Activated T-cell treated with anti-CD3 and anti-CD28 coated beads, Interleukin-2, amount 50 U/mL, for 24 hours (primary cell): ENCODE measurements around the gene YLPM1.

ENCODE experiments used
- DNase-seq: peaks from one replicate; pipeline ENCODE4 v3.0.0-alpha.2; 2020
- H3K27ac Mint-ChIP-seq: 2 replicates; pipeline ENCODE4 v1.8.0; 2020; ENCODE audit warnings: mild to moderate bottlenecking, mixed read lengths
- H3K27me3 Mint-ChIP-seq: 2 replicates; pipeline ENCODE4 v1.8.0; 2020; ENCODE audit warnings: mixed read lengths
- H3K36me3 Mint-ChIP-seq: 2 replicates; pipeline ENCODE4 v1.8.0; 2020; ENCODE audit warnings: low read depth, mixed read lengths
- H3K4me1 Mint-ChIP-seq: 2 replicates; pipeline ENCODE4 v1.8.0; 2020; ENCODE audit warnings: low read depth, mixed read lengths
- H3K4me3 Mint-ChIP-seq: 2 replicates; pipeline ENCODE4 v1.8.0; 2020; ENCODE audit warnings: mild to moderate bottlenecking, moderate library complexity, mixed read lengths
- H3K9me3 Mint-ChIP-seq: 2 replicates; pipeline ENCODE4 v1.8.0; 2020; ENCODE audit warnings: mixed read lengths

Gene YLPM1, protein sequence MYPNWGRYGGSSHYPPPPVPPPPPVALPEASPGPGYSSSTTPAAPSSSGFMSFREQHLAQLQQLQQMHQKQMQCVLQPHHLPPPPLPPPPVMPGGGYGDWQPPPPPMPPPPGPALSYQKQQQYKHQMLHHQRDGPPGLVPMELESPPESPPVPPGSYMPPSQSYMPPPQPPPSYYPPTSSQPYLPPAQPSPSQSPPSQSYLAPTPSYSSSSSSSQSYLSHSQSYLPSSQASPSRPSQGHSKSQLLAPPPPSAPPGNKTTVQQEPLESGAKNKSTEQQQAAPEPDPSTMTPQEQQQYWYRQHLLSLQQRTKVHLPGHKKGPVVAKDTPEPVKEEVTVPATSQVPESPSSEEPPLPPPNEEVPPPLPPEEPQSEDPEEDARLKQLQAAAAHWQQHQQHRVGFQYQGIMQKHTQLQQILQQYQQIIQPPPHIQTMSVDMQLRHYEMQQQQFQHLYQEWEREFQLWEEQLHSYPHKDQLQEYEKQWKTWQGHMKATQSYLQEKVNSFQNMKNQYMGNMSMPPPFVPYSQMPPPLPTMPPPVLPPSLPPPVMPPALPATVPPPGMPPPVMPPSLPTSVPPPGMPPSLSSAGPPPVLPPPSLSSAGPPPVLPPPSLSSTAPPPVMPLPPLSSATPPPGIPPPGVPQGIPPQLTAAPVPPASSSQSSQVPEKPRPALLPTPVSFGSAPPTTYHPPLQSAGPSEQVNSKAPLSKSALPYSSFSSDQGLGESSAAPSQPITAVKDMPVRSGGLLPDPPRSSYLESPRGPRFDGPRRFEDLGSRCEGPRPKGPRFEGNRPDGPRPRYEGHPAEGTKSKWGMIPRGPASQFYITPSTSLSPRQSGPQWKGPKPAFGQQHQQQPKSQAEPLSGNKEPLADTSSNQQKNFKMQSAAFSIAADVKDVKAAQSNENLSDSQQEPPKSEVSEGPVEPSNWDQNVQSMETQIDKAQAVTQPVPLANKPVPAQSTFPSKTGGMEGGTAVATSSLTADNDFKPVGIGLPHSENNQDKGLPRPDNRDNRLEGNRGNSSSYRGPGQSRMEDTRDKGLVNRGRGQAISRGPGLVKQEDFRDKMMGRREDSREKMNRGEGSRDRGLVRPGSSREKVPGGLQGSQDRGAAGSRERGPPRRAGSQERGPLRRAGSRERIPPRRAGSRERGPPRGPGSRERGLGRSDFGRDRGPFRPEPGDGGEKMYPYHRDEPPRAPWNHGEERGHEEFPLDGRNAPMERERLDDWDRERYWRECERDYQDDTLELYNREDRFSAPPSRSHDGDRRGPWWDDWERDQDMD (N-terminal part only)

DNA sequence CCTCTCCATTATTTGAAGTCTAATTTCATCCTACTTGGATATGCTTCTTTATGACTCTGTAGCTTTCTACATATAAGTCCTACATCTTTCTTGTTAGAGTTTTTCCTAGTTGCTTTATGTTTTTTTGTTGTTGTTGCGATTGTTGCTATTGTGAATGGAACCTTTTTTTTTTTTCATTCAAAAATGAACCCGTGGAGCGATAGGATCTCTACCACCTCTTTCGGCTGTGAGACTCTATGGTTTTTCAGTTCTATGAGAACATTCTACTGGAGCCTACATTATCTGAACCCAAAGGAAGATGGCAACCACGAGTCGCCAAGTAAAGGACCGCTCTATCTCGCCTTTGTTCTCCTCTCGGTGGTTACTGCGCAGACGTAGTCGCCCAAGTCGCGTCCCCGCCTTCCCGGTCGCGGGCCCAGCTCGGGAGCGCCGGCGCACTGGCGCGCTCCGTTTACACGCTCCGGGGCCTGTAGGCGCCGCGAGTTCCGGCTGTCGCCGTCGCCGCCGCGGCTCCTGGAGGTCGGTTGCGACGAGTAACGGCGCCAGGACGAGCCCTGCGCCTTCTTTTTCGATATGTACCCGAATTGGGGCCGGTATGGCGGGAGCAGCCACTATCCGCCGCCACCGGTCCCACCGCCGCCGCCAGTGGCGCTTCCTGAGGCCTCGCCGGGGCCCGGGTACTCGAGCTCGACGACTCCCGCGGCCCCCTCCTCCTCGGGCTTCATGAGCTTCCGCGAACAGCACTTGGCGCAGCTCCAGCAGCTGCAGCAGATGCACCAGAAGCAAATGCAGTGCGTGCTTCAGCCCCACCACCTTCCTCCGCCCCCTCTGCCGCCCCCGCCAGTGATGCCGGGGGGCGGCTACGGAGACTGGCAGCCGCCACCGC lies at the start of gene YLPM1:
Gene YLPM1, plus strand, starts transcription at position 400 of the 886 bp plus-strand sequence. Its CDS starts 174 bp downstream, at position 574.
- Mint-ChIP-seq H3K4me1 (peaks cover 49% of the 10 kb centered on the region), H3K27me3 (no peaks in the 10 kb centered on the region), H3K27ac (peak within 1 kb of the TSS; percentile 93)

DNA sequence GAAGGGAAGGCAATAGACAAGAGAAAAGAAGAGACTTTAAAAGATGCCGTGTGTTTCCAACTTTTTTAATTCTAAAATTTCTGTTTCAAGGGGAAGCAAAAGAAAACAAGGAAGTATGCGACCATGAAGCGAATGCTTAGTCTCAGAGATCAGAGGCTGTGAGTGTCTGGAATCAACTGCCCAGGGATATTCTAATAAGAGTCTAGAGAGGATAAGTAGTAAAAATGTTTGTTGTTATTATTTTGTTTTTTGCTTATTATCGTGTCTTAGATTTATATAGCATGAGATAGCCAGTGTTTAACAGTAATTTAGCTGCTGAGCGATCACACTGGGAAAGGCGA lies 49.8 kb upstream of the YLPM1 start:
- DNase-seq: no peak
- Mint-ChIP-seq H3K4me1 (peaks cover 54% of the 10 kb centered on the region), H3K36me3 (peaks cover 54% of the 10 kb centered on the region)

More for the DNA sequence above, at the start of gene YLPM1:
- H3K36me3 Mint-ChIP-seq: peaks cover 42% of the 10 kb centered on the region
- no peaks in the 10 kb centered on the region for H3K9me3 Mint-ChIP-seq
- peak; percentile 93 for DNase-seq
- H3K4me3 Mint-ChIP-seq: peak within 1 kb of the TSS; percentile 97

DNA sequence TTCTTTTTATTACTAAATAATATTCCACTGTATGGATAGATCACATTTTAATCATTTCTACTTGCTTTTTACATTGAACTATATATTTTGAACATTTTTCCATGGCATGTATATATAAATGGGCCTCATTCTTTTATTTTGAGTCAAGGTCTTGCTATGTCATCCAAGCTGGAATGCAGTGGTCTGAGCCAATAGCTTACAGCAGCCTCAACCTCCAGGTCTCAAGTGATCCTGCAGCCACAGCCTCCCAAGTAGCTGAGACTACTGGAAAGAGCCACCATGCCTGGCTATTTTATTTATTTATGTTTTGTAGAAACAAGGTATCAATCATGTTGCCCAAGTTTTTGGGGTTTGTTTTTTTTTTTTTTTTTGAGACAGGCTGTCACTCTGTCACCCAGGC lies 42.6 kb upstream of the YLPM1 start:
- Mint-ChIP-seq H3K9me3 (no peaks in the 10 kb centered on the region), H3K4me3 (no peak overlapping the region), H3K4me1 (peaks cover 6% of the 10 kb centered on the region), H3K27me3 (no peaks in the 10 kb centered on the region), H3K27ac (no peak overlapping the region), H3K36me3 (peaks cover 75% of the 10 kb centered on the region)
- no peak for DNase-seq

More for the DNA sequence above, 49.8 kb upstream of the YLPM1 start:
- Mint-ChIP-seq H3K4me3 (peak overlapping the region; percentile 98), H3K27me3 (no peaks in the 10 kb centered on the region), H3K9me3 (no peaks in the 10 kb centered on the region), H3K27ac (peak overlapping the region; percentile 97)

DNA sequence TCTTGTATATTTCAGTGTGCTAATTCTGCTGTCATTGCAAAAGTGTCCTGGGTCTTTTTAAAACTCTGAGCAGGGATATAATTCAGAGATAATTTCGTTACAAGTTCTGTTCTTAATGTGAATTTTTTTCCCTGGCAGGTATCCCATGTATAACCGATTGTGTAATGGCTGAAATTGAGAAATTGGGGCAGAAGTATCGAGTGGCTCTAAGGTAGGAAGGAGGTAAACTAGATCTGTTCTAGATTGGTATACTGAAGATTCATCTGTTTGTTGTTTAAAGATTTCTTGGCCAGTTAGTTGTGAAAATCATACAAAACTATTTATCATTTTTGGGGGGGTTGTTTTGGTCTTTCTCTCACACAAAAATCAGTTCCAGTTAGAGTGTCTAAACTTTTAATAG lies 40.0 kb upstream of the YLPM1 start:
- H3K9me3 Mint-ChIP-seq: no peaks in the 10 kb centered on the region
- H3K4me1 Mint-ChIP-seq: no peaks in the 10 kb centered on the region
- no peak overlapping the region for H3K4me3 Mint-ChIP-seq
- no peak overlapping the region for H3K27ac Mint-ChIP-seq
- no peak for DNase-seq
- H3K36me3 Mint-ChIP-seq: peaks cover 68% of the 10 kb centered on the region
- no peaks in the 10 kb centered on the region for H3K27me3 Mint-ChIP-seq

DNA sequence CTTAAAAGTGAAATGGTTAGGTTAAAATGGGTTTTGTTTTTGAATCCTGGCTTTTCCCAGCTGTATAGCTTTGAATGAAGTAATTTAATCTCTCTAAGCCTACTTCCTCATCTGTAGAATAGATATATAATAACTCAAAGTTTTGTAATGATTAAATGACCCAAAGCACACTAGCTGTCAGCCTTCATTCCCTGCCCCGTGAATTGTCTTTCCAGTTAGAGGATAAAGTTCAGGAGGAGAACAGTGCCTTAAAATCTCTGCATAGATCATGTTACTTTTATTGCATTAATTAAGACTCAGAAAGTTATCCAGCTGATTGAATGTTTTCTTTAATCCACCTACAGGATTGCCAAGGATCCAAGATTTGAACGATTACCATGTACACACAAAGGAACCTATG lies 30.7 kb upstream of the YLPM1 start:
- Mint-ChIP-seq H3K27ac (no peak overlapping the region), H3K36me3 (peaks cover 81% of the 10 kb centered on the region), H3K9me3 (no peaks in the 10 kb centered on the region), H3K27me3 (no peaks in the 10 kb centered on the region), H3K4me1 (no peaks in the 10 kb centered on the region), H3K4me3 (no peak overlapping the region)
- no peak for DNase-seq

DNA sequence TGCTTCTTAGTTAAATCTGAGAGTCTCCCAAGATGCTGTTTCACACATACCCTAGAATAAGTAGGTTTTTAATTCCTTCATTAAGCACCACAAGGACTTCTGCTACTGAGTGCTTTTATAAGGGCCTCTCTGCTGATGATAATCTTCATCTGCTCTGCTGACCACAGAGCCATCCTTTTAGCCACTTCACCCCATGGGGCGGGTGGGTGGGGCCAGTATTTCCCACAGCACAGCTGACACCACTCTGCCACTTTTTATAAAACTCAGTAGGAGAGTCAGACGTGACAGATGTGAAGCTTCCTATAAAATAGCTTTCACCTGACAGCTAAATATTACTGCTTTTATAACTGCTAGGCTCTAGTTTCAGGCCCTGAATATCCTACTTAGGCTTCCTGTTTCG lies 29.9 kb upstream of the YLPM1 start:
- no peaks in the 10 kb centered on the region for H3K9me3 Mint-ChIP-seq
- H3K27ac Mint-ChIP-seq: no peak overlapping the region

DNA sequence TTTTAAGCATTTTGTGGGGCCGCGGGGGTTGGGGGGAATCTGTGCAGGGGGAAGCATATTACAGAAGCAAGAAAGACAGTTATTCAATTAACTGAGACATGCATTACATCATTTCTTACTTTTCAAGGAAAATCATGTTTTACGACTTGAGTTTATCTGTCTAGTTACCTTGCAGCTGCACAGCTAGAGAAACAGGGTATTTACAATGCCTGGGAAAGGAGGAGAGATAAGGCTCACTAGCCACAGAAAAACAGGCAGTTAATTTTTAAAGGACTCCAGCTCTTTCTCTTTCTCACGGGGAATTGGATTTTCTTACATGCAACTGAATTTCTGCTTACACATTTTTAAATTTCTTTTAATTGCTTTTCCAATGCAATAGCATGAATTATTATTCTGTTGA lies 28.0 kb upstream of the YLPM1 start:
- no peak overlapping the region for H3K4me3 Mint-ChIP-seq
- H3K36me3 Mint-ChIP-seq: peaks cover 87% of the 10 kb centered on the region
- no peaks in the 10 kb centered on the region for H3K4me1 Mint-ChIP-seq
- H3K27me3 Mint-ChIP-seq: no peaks in the 10 kb centered on the region
- no peak for DNase-seq
- H3K9me3 Mint-ChIP-seq: no peaks in the 10 kb centered on the region
- H3K27ac Mint-ChIP-seq: no peak overlapping the region

More for the DNA sequence above, 29.9 kb upstream of the YLPM1 start:
- Mint-ChIP-seq H3K27me3 (no peaks in the 10 kb centered on the region), H3K36me3 (peaks cover 84% of the 10 kb centered on the region), H3K4me3 (no peak overlapping the region), H3K4me1 (no peaks in the 10 kb centered on the region)
- no peak for DNase-seq

DNA sequence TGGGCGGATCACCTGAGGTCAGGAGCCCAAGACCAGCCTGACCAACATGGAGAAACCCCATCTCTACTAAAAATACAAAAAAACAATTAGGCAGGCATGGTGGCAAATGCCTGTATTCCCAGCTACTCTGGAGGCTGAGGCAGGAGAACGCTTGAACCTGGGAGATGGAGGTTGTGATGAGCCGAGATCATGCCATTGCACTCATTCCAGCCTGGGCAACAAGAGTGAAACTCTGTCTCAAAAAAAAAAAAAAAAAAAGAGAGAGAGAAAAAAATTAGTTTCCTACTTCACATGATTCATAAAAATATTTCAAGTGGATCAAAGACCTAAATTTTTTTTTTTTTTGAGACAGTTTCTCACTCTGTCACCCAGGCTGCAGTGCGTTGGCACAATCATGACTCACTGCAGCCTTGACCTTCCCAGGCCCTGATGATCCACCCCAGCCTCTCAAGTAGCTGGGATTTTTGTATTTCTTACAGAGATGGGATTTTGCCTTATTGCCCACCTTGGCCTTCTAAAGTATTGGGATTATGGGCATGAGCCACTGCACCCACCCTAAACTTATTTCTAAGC lies 25.3 kb upstream of the YLPM1 start:
- H3K27ac Mint-ChIP-seq: no peak overlapping the region
- no peak overlapping the region for H3K4me3 Mint-ChIP-seq
- DNase-seq: no peak
- no peaks in the 10 kb centered on the region for H3K9me3 Mint-ChIP-seq
- H3K36me3 Mint-ChIP-seq: peaks cover 68% of the 10 kb centered on the region
- no peaks in the 10 kb centered on the region for H3K4me1 Mint-ChIP-seq
- no peaks in the 10 kb centered on the region for H3K27me3 Mint-ChIP-seq

DNA sequence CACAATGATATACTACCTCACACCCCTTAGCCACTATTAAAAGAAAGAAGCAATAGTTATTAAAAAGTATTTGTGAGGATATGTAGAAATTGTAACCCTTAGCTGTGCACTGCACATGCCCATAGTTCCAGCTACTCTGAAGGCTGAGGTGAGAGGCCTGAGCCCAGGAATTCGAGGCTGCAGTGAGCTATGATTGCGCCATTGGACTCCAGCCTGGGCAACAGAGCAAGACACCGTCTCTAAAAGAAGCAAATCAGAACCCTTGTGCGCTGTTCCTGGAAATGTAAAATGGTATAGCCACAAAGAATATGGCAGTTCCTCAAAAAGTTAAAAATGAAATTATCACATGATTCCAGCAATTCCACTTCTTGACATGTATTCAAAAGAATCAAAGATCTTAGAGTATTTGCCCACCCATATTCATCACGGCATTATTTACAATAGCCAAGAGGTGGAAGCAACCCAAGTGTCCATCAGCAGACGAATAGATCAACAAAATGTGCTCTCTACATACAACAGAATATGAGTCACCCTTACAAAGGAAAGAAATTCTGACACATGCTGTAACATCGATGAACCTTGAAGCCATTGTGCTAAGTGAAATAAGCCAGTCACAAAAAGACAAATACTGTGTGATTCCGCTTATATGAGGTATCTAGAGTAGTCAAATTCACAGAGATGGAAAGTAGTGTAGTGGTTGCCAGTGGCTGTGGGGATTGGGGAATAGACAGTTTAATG lies 23.7 kb upstream of the YLPM1 start:
- Mint-ChIP-seq H3K4me1 (no peaks in the 10 kb centered on the region), H3K4me3 (no peak overlapping the region), H3K36me3 (peaks cover 51% of the 10 kb centered on the region), H3K9me3 (no peaks in the 10 kb centered on the region), H3K27me3 (no peaks in the 10 kb centered on the region), H3K27ac (no peak overlapping the region)
- no peak for DNase-seq

DNA sequence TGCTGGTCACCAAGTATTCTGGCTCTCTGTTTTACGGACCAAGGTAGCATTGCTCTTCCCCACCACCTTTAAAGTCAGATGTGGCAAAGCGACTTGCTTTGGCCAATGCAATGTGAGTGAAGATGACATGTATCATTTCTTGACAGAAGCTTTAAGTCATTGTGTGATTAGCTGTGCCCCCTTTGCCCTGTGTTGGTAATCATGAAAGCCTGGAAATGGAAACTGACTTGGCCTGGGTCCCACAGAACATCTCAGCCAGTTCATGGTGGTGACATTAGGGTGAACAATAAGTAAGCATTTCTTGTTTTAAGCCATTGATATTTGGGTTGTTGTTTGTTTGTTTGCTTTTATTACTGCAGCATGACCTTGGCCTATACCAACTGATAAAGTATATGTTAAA lies 15.9 kb upstream of the YLPM1 start:
- no peaks in the 10 kb centered on the region for H3K27me3 Mint-ChIP-seq
- H3K9me3 Mint-ChIP-seq: peaks cover 2% of the 10 kb centered on the region
- no peaks in the 10 kb centered on the region for H3K4me1 Mint-ChIP-seq
- H3K36me3 Mint-ChIP-seq: no peaks in the 10 kb centered on the region
- no peak overlapping the region for H3K4me3 Mint-ChIP-seq
- H3K27ac Mint-ChIP-seq: no peak overlapping the region
- DNase-seq: no peak

DNA sequence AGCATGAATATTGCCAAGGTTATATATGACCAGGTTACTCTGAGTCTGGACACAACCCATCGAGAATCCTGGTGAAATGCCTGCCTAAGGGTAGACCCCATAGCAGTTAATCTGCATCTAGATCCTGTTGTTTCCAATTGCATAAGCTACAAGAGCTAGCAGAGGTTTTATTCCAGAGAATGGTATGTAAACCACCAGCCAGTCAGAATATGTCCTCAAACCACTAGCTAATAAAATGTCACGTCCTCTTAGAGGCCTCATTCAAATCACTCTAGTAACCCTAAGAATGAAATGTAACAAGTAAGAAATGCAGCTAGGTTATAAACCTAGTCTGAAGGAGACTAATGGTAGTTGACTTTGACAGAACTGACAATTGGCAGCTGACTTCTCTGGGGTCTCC lies 9.0 kb upstream of the YLPM1 start:
- peaks cover 5% of the 10 kb centered on the region for H3K9me3 Mint-ChIP-seq
- no peak overlapping the region for H3K27ac Mint-ChIP-seq
- DNase-seq: no peak
- H3K27me3 Mint-ChIP-seq: no peaks in the 10 kb centered on the region
- no peaks in the 10 kb centered on the region for H3K4me1 Mint-ChIP-seq
- no peak overlapping the region for H3K4me3 Mint-ChIP-seq
- no peaks in the 10 kb centered on the region for H3K36me3 Mint-ChIP-seq

DNA sequence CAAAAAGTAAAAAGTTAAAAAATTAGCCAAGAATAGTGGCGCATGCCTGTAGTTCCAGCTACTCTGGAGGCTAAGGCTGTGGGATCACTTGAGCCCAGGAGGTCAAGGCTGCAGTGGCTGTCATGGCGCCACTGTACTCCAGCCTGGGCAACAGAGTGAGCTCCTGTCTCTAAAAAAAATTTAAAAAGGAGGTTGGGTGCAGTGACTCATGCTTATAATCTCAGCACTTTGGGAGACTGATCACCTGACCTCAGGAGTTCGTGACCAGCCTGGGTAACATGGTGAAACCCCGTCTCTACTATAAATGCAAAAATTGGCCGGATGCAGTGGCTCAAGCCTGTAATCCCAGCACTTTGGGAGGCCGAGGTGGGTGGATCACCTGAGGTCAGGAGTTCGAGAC lies 8.2 kb upstream of the YLPM1 start:
- Mint-ChIP-seq H3K27me3 (no peaks in the 10 kb centered on the region), H3K27ac (no peak overlapping the region), H3K4me1 (no peaks in the 10 kb centered on the region), H3K4me3 (no peak overlapping the region), H3K9me3 (peaks cover 5% of the 10 kb centered on the region), H3K36me3 (no peaks in the 10 kb centered on the region)
- no peak for DNase-seq

DNA sequence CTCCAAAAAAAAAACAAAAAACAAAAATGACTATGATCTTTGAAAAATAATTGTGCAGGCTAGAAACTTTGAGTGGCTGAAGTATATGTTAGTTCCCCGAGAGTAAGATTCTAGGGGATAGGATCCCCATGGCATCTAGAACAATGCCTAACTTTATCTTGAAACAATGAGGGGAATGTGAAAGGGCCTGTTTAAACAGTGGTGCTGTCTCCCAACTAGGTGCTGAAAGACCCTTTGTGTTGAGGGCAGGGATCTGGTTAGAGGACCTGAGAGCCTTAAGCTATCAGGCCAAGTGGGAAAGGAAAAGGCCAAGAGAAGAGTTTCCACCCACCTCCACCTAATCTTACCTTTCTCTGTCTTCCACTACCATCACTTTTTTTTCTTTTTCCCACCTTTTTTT lies 6.8 kb upstream of the YLPM1 start:
- H3K27me3 Mint-ChIP-seq: no peaks in the 10 kb centered on the region
- H3K4me1 Mint-ChIP-seq: peaks cover under 1% of the 10 kb centered on the region
- no peaks in the 10 kb centered on the region for H3K36me3 Mint-ChIP-seq
- H3K9me3 Mint-ChIP-seq: peaks cover 5% of the 10 kb centered on the region
- H3K4me3 Mint-ChIP-seq: no peak overlapping the region
- H3K27ac Mint-ChIP-seq: no peak overlapping the region
- DNase-seq: no peak
